GM19193 (cell line): Measurements from ENCODE around the gene PKD1L1.

Source experiments
- POLR2A ChIP-seq: IDR thresholded peaks from 4 replicates; pipeline ENCODE4 v1.6.1; 2011; ENCODE audit not compliant: insufficient read depth, insufficient read length; ENCODE audit errors: extremely low read depth

PKD1L1 gene

GRCh38 chr7:47948141-47948790 is at the start of gene PKD1L1:
TSS of gene PKD1L1 (minus strand) at chr7:47948466. CDS start at chr7:47948440, 26 bp downstream.
- no peak for TF ChIP-seq POLR2A

GRCh38 chr7:47992446-47992845 is 44.2 kb upstream of the PKD1L1 start:
- no peak for TF ChIP-seq POLR2A

GRCh38 chr7:47991741-47992311 is 43.6 kb upstream of the PKD1L1 start:
- TF ChIP-seq POLR2A: peak; percentile 60

- no peak for TF ChIP-seq POLR2A
These were observed 43.0 kb upstream of the PKD1L1 start for GRCh38 chr7:47991270-47991669.

GRCh38 chr7:47990592-47990991 is 42.3 kb upstream of the PKD1L1 start:
- no peak for TF ChIP-seq POLR2A

- TF ChIP-seq POLR2A: no peak
These were observed 40.5 kb upstream of the PKD1L1 start for GRCh38 chr7:47988496-47989386.

GRCh38 chr7:47982610-47983009 is 34.3 kb upstream of the PKD1L1 start:
- TF ChIP-seq POLR2A: no peak

GRCh38 chr7:47979832-47980181 is 31.5 kb upstream of the PKD1L1 start:
- TF ChIP-seq POLR2A: no peak

- peak; percentile 91 for TF ChIP-seq POLR2A
These were observed 31.0 kb upstream of the PKD1L1 start, which contains the start of gene HUS1 for GRCh38 chr7:47979145-47979831. TSS of gene HUS1 (minus strand) at chr7:47979615. CDS start at chr7:47979519, 96 bp downstream.

- TF ChIP-seq POLR2A: no peak
These were observed 30.5 kb upstream of the PKD1L1 start for GRCh38 chr7:47978790-47979144.

GRCh38 chr7:47973739-47974138 is 25.5 kb upstream of the PKD1L1 start:
- no peak for TF ChIP-seq POLR2A

- TF ChIP-seq POLR2A: no peak
These were observed 22.5 kb upstream of the PKD1L1 start for GRCh38 chr7:47970761-47971160.

- TF ChIP-seq POLR2A: no peak
These were observed 20.8 kb upstream of the PKD1L1 start for GRCh38 chr7:47968847-47969774.

GRCh38 chr7:47967708-47968107 is 19.4 kb upstream of the PKD1L1 start:
- no peak for TF ChIP-seq POLR2A
